Lower lobe of right lung (tissue), 2 donors: ENCODE measurements around the gene STOM. TPM values are rescaled to one million over a fixed set of nuclear protein-coding genes. Genes with fewer than 3 reads are reported as not detected.
"Not testable (repeated sequence)": the region's sequence is repeated elsewhere in the genome, so short reads cannot be mapped to it uniquely, and the experiment has no call there.

Source experiments
- ATAC-seq, 2 donors: fragments of 200-7000 bp; cut with Tn5 transposase; one replicate each; pipeline ENCODE4 v1.9.1; 2020 to 2022; ENCODE audit warnings: mild to moderate bottlenecking in 2 of 2, moderate library complexity in 2 of 2
- DNase-seq: peaks from one replicate; pipeline ENCODE4 v3.0.0-alpha.2; 2020
- H3K27ac ChIP-seq: fragments of 200-600 bp; one replicate; pipeline ENCODE4 v1.8.0; 2022
- H3K27me3 ChIP-seq: fragments of 200-600 bp; one replicate; pipeline ENCODE4 v1.8.0; 2022; ENCODE audit warnings: low read depth
- H3K36me3 ChIP-seq: fragments of 200-600 bp; one replicate; pipeline ENCODE4 v1.8.0; 2022; ENCODE audit warnings: mild to moderate bottlenecking
- H3K4me1 ChIP-seq: fragments of 200-600 bp; one replicate; pipeline ENCODE4 v1.8.0; 2022
- H3K4me3 ChIP-seq: fragments of 200-600 bp; one replicate; pipeline ENCODE4 v1.8.0; 2022; ENCODE audit warnings: mild to moderate bottlenecking
- H3K9me3 ChIP-seq: fragments of 200-600 bp; one replicate; pipeline ENCODE4 v1.8.0; 2022
- intact Hi-C: fragments of 100-400 bp; cut with DNase I; formaldehyde crosslinking; loops from one replicate; pipeline ENCODE4 v1.11.0; 2022
- total RNA-seq: library from RNA; stranded (reverse); fragmentation: NEBNext Ultra II Directional; extraction: Animal tissue kit (Norgen Biotek cat#: 25700); gene quantifications from one replicate; pipeline ENCODE4 v1.2.1, GENCODE V29; 2021
- TF ChIP-seq, protein P1 (sequence below): fragments of 200-600 bp; IDR thresholded peaks from one replicate; pipeline ENCODE4 v1.8.0; 2022; ENCODE audit warnings: antibody characterized with exemption, mild to moderate bottlenecking
- donor health status: DM: no; HTN: yes; CAD: no; lungs with severe emphysema.

STOM gene
- total RNA-seq, 1 donor from 2014 or later = 479 TPM

DNA sequence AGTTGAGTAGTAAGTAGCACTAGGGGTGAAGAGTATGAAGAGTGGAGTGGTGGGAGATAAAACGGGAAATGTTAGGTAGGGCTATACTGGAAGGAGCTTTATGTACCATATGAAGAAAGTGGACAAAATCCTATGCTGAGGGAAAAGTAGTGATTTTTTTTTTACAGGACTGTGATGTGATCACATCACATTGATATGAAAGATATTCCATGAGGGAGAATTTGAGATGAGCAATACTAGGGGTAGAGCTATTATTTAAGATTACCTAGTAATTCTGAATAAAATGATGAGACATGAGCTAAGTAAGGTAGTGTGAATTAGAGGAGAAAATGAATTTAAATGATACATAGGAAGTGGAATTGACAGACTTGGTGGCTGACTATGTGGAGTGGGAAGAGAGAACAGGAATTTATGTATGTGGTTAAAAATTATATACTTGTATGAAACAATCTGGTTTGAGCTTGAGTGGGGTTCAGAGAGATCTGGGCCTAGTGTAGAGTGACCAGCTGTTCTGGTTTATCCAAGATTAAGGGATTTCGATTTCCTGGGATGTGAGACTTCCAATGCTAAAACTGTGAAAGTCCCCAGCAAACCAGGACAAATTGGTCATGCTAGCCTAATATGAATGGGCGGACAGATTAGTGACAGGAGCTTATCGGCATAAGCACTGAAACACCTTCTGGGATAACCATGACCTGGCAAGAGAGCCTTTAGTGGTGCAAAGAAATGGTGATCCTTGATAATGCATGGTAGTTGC, 29.3 kb upstream of the STOM start:
- intact Hi-C loops = no loop called here
- Histone ChIP-seq H3K4me1 (no peaks in the 10 kb centered on the region), H3K4me3 (no peak overlapping the region), H3K27me3 (no peaks in the 10 kb centered on the region), H3K36me3 (no peaks in the 10 kb centered on the region), H3K9me3 (no peaks in the 10 kb centered on the region), H3K27ac (no peak overlapping the region)
- ATAC-seq = no peak
- TF ChIP-seq, protein P1, sequence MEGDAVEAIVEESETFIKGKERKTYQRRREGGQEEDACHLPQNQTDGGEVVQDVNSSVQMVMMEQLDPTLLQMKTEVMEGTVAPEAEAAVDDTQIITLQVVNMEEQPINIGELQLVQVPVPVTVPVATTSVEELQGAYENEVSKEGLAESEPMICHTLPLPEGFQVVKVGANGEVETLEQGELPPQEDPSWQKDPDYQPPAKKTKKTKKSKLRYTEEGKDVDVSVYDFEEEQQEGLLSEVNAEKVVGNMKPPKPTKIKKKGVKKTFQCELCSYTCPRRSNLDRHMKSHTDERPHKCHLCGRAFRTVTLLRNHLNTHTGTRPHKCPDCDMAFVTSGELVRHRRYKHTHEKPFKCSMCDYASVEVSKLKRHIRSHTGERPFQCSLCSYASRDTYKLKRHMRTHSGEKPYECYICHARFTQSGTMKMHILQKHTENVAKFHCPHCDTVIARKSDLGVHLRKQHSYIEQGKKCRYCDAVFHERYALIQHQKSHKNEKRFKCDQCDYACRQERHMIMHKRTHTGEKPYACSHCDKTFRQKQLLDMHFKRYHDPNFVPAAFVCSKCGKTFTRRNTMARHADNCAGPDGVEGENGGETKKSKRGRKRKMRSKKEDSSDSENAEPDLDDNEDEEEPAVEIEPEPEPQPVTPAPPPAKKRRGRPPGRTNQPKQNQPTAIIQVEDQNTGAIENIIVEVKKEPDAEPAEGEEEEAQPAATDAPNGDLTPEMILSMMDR = no peak
- DNase-seq = no peak

DNA sequence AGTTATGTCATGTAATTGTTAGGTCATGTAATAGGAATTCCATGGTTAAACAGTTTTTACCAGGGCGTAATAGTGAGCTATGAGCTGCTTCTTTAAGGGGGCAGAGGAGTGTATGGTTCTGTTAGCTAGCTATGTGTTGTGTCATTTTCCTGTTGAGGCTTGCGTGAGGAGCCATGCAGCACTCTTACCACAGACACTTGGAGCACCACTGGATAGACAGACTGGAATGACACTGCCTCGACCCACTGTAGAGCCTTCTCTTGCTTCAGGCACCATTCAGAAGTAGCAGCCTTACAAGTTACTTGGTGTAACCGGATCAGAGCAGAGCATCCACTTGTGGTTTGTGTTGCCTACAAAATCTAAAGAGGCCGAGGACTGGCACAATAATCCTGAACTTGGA, 28.3 kb upstream of the STOM start:
- H3K9me3 ChIP-seq = no peaks in the 10 kb centered on the region
- TF ChIP-seq, protein P1 = no peak
- intact Hi-C loops = no loop called here
- no peak for DNase-seq
- peak; percentile 35 to 39 for ATAC-seq
- no peak overlapping the region for H3K4me3 ChIP-seq
- no peaks in the 10 kb centered on the region for H3K36me3 ChIP-seq
- no peaks in the 10 kb centered on the region for H3K27me3 ChIP-seq
- H3K27ac ChIP-seq = no peak overlapping the region
- no peaks in the 10 kb centered on the region for H3K4me1 ChIP-seq

DNA sequence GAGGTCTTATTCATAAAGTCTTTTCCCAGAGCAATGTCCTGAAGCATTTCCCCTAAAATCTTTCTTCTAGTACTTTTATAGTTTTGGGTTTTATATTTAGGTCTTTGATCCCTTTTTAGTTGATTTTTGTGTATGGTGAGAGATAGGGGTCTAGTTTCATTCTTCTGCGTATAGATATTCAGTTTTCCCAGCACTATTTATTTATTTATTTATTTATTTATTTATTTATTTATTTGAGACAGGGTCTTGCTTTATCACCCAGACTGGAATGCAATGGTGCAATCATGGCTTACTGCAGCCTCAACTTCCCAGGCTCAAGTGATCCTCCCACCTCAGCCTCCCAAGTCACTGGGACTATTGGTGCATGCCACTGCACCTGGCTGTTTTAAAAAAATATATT, 27.2 kb upstream of the STOM start:
- H3K4me3 ChIP-seq, intact Hi-C loops, H3K9me3 ChIP-seq, H3K36me3 ChIP-seq, H3K27ac ChIP-seq, DNase-seq, H3K4me1 ChIP-seq, H3K27me3 ChIP-seq, ATAC-seq: not testable (repeated sequence)

DNA sequence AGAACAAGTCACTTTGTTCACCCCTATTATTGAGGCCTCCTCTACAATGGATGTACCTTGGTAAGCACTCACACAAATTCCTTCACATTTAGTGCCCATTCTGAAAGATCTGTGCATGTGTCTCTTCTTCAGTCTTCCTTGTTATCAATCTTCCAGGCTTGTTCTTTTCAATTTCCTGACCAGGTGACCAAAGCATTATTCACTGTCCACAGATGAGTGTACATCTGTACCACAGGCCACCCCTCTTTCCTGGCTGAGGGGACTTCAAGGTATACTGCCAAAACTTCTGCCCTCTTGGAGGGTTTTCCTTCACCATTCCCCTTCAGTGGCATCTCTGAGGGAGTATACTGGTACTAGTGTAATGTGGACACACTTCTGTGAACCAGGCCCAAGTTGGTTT, 25.5 kb upstream of the STOM start:
- intact Hi-C loops = no loop called here
- no peak for ATAC-seq

DNA sequence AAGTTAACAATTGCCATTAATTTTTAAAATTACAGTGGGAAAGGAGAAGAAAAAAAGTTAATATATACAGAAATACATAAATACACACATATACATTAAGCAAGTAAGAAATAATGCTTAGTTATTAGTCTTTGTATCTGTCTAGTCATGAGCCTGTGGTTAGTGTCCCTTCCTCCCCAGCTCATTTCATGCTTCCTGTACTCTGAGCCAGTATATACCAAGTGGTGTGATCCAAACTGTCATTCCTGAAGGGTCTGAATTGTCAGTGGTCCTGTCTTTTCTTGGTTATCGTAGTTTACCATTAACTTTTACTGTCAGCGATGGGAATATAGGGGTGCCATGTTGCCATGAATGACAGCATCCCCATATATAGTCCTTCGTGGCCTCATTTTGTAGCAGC, 24.2 kb upstream of the STOM start:
- Histone ChIP-seq H3K27me3 (no peaks in the 10 kb centered on the region), H3K27ac (no peak overlapping the region), H3K4me3 (no peak overlapping the region), H3K9me3 (no peaks in the 10 kb centered on the region), H3K36me3 (no peaks in the 10 kb centered on the region), H3K4me1 (no peaks in the 10 kb centered on the region)
- TF ChIP-seq, protein P1 = no peak
- intact Hi-C loops = no loop called here
- DNase-seq (no peak), ATAC-seq (peak in 1 of 2 donors; percentile 66)

More for the DNA sequence above, 25.5 kb upstream of the STOM start:
- H3K27me3 ChIP-seq = no peaks in the 10 kb centered on the region
- no peak for DNase-seq
- TF ChIP-seq, protein P1 = no peak
- H3K4me3 ChIP-seq = no peak overlapping the region
- H3K4me1 ChIP-seq = no peaks in the 10 kb centered on the region
- H3K36me3 ChIP-seq = no peaks in the 10 kb centered on the region
- no peaks in the 10 kb centered on the region for H3K9me3 ChIP-seq
- H3K27ac ChIP-seq = no peak overlapping the region

DNA sequence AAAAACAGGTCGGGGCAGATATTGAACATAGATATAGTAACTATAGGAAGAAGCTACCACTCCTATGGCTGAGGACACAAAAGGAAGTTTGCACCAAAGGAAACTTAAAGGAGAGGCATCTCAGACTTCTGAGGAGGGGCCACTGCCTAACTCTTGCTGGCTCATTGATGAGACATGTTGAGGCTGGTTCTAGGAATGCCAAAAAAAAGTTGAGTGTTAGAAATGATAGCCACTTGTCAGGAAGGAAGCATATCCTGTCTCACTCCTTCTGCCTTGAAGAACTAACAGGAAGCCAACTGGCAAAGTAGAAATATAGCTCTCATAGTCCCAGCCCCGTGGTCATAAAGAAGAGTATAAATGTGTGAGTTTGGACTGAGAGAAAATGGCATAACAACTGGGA, 23.3 kb upstream of the STOM start:
- Histone ChIP-seq H3K9me3 (no peaks in the 10 kb centered on the region), H3K4me3 (no peak overlapping the region), H3K27ac (no peak overlapping the region), H3K36me3 (no peaks in the 10 kb centered on the region), H3K4me1 (no peaks in the 10 kb centered on the region), H3K27me3 (no peaks in the 10 kb centered on the region)
- TF ChIP-seq, protein P1 = no peak
- no peak for ATAC-seq
- DNase-seq = no peak
- intact Hi-C loops = no loop called here
